Peyer's patch (tissue), 4 donors: Measurements from ENCODE around the gene WFDC1. TPM values are rescaled to one million over a fixed set of nuclear protein-coding genes. Genes with fewer than 3 reads are reported as not detected.

Source experiments
- DNase-seq, 3 donors: peaks; one replicate each; pipeline ENCODE4 v3.0.0-alpha.2; 2017 to 2019
- H3K27ac ChIP-seq, 4 donors: fragments of 200-600 bp; sonication (generic); one replicate each; pipeline ENCODE4 v1.5.1; 2016 to 2019
- H3K27me3 ChIP-seq, 2 donors: fragments of 200-600 bp; sonication (generic); one replicate each; pipeline ENCODE4 v1.5.1; 2019
- H3K36me3 ChIP-seq, 3 donors: fragments of 200-600 bp; sonication (generic); one replicate each; pipeline ENCODE4 v1.5.1; 2016 to 2019
- H3K4me1 ChIP-seq, 4 donors: fragments of 200-600 bp; sonication (generic); one replicate each; pipeline ENCODE4 v1.5.1; 2016 to 2019
- H3K4me3 ChIP-seq, 4 donors: fragments of 200-600 bp; sonication (generic); 1 replicate in 3 of 4; 2 replicates in 1 of 4; pipeline ENCODE4 v1.5.1; 2016 to 2019; ENCODE audit warnings: mild to moderate bottlenecking in 1 of 4
- H3K9me3 ChIP-seq, 4 donors: fragments of 200-600 bp; sonication (generic); one replicate each; pipeline ENCODE4 v1.5.1; 2016 to 2019; ENCODE audit warnings: mild to moderate bottlenecking in 1 of 4
- CTCF ChIP-seq, 6 experiments: fragments of 450-650 bp in 4 of 6; fragments of 200-600 bp in 2 of 6; sonication (generic) in 1 of 6; IDR thresholded peaks; one replicate each; pipeline ENCODE4 v1.5.1; 2017 to 2019; ENCODE audit warnings: antibody characterized with exemption in 6 of 6, mild to moderate bottlenecking in 3 of 6, moderate library complexity in 1 of 6
- POLR2A ChIP-seq, 2 donors: fragments of 450-650 bp; IDR thresholded peaks; one replicate each; pipeline ENCODE4 v1.5.1; 2017; ENCODE audit warnings: antibody characterized with exemption in 2 of 2, mild to moderate bottlenecking in 2 of 2, moderate library complexity in 2 of 2
- total RNA-seq, 4 donors: library from RNA; depleted of rRNA; stranded (reverse); fragments of >200 nt; gene quantifications; one replicate each; pipeline ENCODE4 v1.1.0, GENCODE V29; 2016

The WFDC1 gene
- total RNA-seq, 4 donors from 2014 or later, result 1.9 to 35.5 (median 10.1) TPM

GRCh38 chr16:84252184-84252583 lies 42.5 kb upstream of the WFDC1 start:
- DNase-seq, result no peak
- TF ChIP-seq CTCF (IDR thresholded peaks at IDR 0.05), result no peak
- TF ChIP-seq POLR2A (IDR thresholded peaks at IDR 0.05), result no peak
- Histone ChIP-seq H3K4me3 (no peak overlapping the region), H3K4me1 (no peaks in the 10 kb centered on the region), H3K27ac (no peak overlapping the region), H3K27me3 (no peaks in the 10 kb centered on the region), H3K9me3 (no peaks in the 10 kb centered on the region), H3K36me3 (no peaks in the 10 kb centered on the region)

GRCh38 chr16:84253173-84253572 lies 41.5 kb upstream of the WFDC1 start:
- Histone ChIP-seq H3K27ac (no peak overlapping the region), H3K36me3 (no peaks in the 10 kb centered on the region), H3K27me3 (no peaks in the 10 kb centered on the region), H3K9me3 (no peaks in the 10 kb centered on the region), H3K4me1 (no peaks in the 10 kb centered on the region), H3K4me3 (no peak overlapping the region)
- no peak for TF ChIP-seq CTCF (IDR thresholded peaks at IDR 0.05)
- TF ChIP-seq POLR2A (IDR thresholded peaks at IDR 0.05), result no peak
- no peak for DNase-seq

- no peaks in the 10 kb centered on the region for H3K36me3 ChIP-seq
- H3K4me3 ChIP-seq, result no peak overlapping the region
- TF ChIP-seq POLR2A (IDR thresholded peaks at IDR 0.05) (no peak), CTCF (IDR thresholded peaks at IDR 0.05) (no peak)
- H3K4me1 ChIP-seq, result no peaks in the 10 kb centered on the region
- H3K27me3 ChIP-seq, result no peaks in the 10 kb centered on the region
- no peaks in the 10 kb centered on the region for H3K9me3 ChIP-seq
- no peak for DNase-seq
- no peak overlapping the region for H3K27ac ChIP-seq
Measured at GRCh38 chr16:84254062-84254461, 40.6 kb upstream of the WFDC1 start.

- H3K4me1 ChIP-seq, result no peaks in the 10 kb centered on the region
- no peak overlapping the region for H3K27ac ChIP-seq
- no peaks in the 10 kb centered on the region for H3K9me3 ChIP-seq
- DNase-seq, result no peak
- H3K4me3 ChIP-seq, result no peak overlapping the region
- no peaks in the 10 kb centered on the region for H3K27me3 ChIP-seq
- TF ChIP-seq POLR2A (IDR thresholded peaks at IDR 0.05), result no peak
- no peak for TF ChIP-seq CTCF (IDR thresholded peaks at IDR 0.05)
- H3K36me3 ChIP-seq, result no peaks in the 10 kb centered on the region
Measured at GRCh38 chr16:84255050-84255810, 39.4 kb upstream of the WFDC1 start.

- H3K4me1 ChIP-seq, result no peaks in the 10 kb centered on the region
- no peaks in the 10 kb centered on the region for H3K27me3 ChIP-seq
- no peak for DNase-seq
- H3K36me3 ChIP-seq, result no peaks in the 10 kb centered on the region
- H3K4me3 ChIP-seq, result no peak overlapping the region
- no peak overlapping the region for H3K27ac ChIP-seq
- H3K9me3 ChIP-seq, result no peaks in the 10 kb centered on the region
- TF ChIP-seq POLR2A (IDR thresholded peaks at IDR 0.05) (no peak), CTCF (IDR thresholded peaks at IDR 0.05) (no peak)
Measured at GRCh38 chr16:84258266-84258665, 36.4 kb upstream of the WFDC1 start.
